Measurements from ENCODE around the gene ASPM. TPM values are rescaled to one million over a fixed set of nuclear protein-coding genes. Genes with fewer than 3 reads are reported as not detected.

Gene ASPM
- total RNA-seq, 1 donor from 2014 or later = 8.9 TPM

Other genes with a start within 250 kb of the ASPM start
- not detected in 2 replicates for gene CFHR2, start 202.9 kb downstream of the ASPM start, total RNA-seq
- gene CFHR5, start 169.1 kb downstream of the ASPM start, total RNA-seq = not detected in 2 replicates
- not detected in 2 replicates for gene F13B, start 79.4 kb downstream of the ASPM start, total RNA-seq
- gene ZBTB41, start 54.6 kb upstream of the ASPM start, total RNA-seq = 12.6 and 13.8 TPM in 2 replicates
- gene CRB1, start 121.6 kb upstream of the ASPM start, total RNA-seq = not detected in 2 replicates

Measured in osteocyte (in vitro differentiated cells).